Measurements from ENCODE around the gene FGD3.
A peak's percentile ranks its signal among the peaks of the same experiment; 100 is the strongest.

The FGD3 gene

GRCh38 chr9:92954886-92955285 is 7.6 kb downstream of the FGD3 start:
- no peak for DNase-seq

GRCh38 chr9:92960561-92961290 is 13.4 kb downstream of the FGD3 start:
- DNase-seq = no peak

GRCh38 chr9:92961627-92962302 is 14.4 kb downstream of the FGD3 start:
- peak in 1 of 5 donors; percentile 56 for DNase-seq

GRCh38 chr9:92962303-92962649 is 15.0 kb downstream of the FGD3 start:
- DNase-seq = no peak

GRCh38 chr9:92962846-92963245 is 15.5 kb downstream of the FGD3 start:
- no peak for DNase-seq

GRCh38 chr9:92963831-92964606 is 16.7 kb downstream of the FGD3 start:
- peak; percentile 33 to 91 (median 63) for DNase-seq

- no peak for DNase-seq
Measured at GRCh38 chr9:92964607-92965060, 17.3 kb downstream of the FGD3 start.

- DNase-seq = peak in 1 of 5 donors; percentile 60
Measured at GRCh38 chr9:92965061-92965758, 17.9 kb downstream of the FGD3 start.

GRCh38 chr9:92965759-92966517 is 18.6 kb downstream of the FGD3 start:
- DNase-seq = no peak

GRCh38 chr9:92966518-92966800 is 19.1 kb downstream of the FGD3 start:
- no peak for DNase-seq

GRCh38 chr9:92968081-92968480 is 20.8 kb downstream of the FGD3 start:
- DNase-seq = no peak

GRCh38 chr9:92969516-92970466 is 22.5 kb downstream of the FGD3 start:
- no peak for DNase-seq

GRCh38 chr9:92970467-92970923 is 23.2 kb downstream of the FGD3 start:
- DNase-seq = no peak

GRCh38 chr9:92971121-92971520 is 23.8 kb downstream of the FGD3 start:
- no peak for DNase-seq

GRCh38 chr9:92971776-92972175 is 24.5 kb downstream of the FGD3 start:
- DNase-seq = no peak

- DNase-seq = no peak
Measured at GRCh38 chr9:92973700-92974099, 26.4 kb downstream of the FGD3 start.

- no peak for DNase-seq
Measured at GRCh38 chr9:92974161-92974661, 26.9 kb downstream of the FGD3 start.

- DNase-seq = no peak
Measured at GRCh38 chr9:92974761-92975755, 27.7 kb downstream of the FGD3 start.

- DNase-seq = no peak
Measured at GRCh38 chr9:92976431-92976830, 29.1 kb downstream of the FGD3 start.

- no peak for DNase-seq
Measured at GRCh38 chr9:92977279-92977678, 30.0 kb downstream of the FGD3 start.

All from T-helper 1 cell (primary cell).